AG04450 (cell line): ENCODE results near the gene ZNF346. TPM values are rescaled to one million over a fixed set of nuclear protein-coding genes. Genes with fewer than 3 reads are reported as not detected.

Source experiments
- CTCF ChIA-PET: fragments of 300-600, 350-600 bp; formaldehyde crosslinking; extraction: SDS; loops from one replicate; lab custom pipeline; 2022; ENCODE audit warnings: antibody characterized with exemption, inconsistent platforms; lab: Charles Lee
- POLR2A ChIA-PET: fragments of 350-600 bp; formaldehyde crosslinking; extraction: SDS; loops from one replicate; lab custom pipeline; 2021; ENCODE audit warnings: antibody characterized with exemption, inconsistent platforms; lab: Yijun Ruan, JAX
- DNase-seq: peaks from one replicate; pipeline ENCODE4 v3.0.0-alpha.2; 2011; ENCODE audit warnings: low read depth, low spot score
- H3K27ac ChIP-seq: one replicate; pipeline ENCODE4 v1.5.1; 2012; ENCODE audit warnings: low read depth, low read length, control low read depth
- H3K27me3 ChIP-seq: one replicate; pipeline ENCODE4 v1.6.0; 2012; ENCODE audit warnings: low read length; ENCODE audit not compliant: control insufficient read depth, insufficient read depth
- H3K4me3 ChIP-seq: 2 replicates; pipeline ENCODE4 v1.5.1; 2011; ENCODE audit warnings: mild to moderate bottlenecking, low read depth, low read length, control low read depth
- H3K9me3 ChIP-seq: 2 replicates; pipeline ENCODE4 v1.5.1; 2012; ENCODE audit warnings: low read length; ENCODE audit not compliant: control insufficient read depth, insufficient read depth
- CTCF ChIP-seq: IDR thresholded peaks from 2 replicates; pipeline ENCODE4 v1.5.1; 2011; ENCODE audit warnings: low read depth, low read length, control low read depth, inconsistent platforms
- polyA plus RNA-seq: library from polyadenylated mRNA; depleted of rRNA; stranded (reverse); fragments of >200 nt; gene quantifications from 2 replicates; pipeline ENCODE4 v1.2.3, GENCODE V29; 2011

ZNF346 gene
- polyA plus RNA-seq, 1 experiment = 15.0 TPM

- Histone ChIP-seq H3K4me3 (peak overlapping the region; percentile 90), H3K9me3 (no peaks in the 10 kb centered on the region; the same call in 1 of the 2 replicates), H3K27ac (no peak overlapping the region), H3K27me3 (no peaks in the 10 kb centered on the region)
- POLR2A ChIA-PET = interaction anchor here (1.3 kb wide), 1 partner anchor 18 kb away, joined by 3 read pairs; no protein-coding TSS in a partner anchor
- CTCF ChIA-PET = interaction anchor here (0.5 to 2.7 kb wide), 5 partner anchors 11 to 363 kb away, joined by 3 to 11 read pairs (median 4); no protein-coding TSS in a partner anchor
- no peak for DNase-seq
- no peak for TF ChIP-seq CTCF
These were observed 788 bp downstream of the ZNF346 start for GRCh38 chr5:177023303-177023664.

- Histone ChIP-seq H3K27me3 (no peaks in the 10 kb centered on the region), H3K9me3 (no peaks in the 10 kb centered on the region; the same call in 1 of the 2 replicates), H3K27ac (no peak overlapping the region), H3K4me3 (no peak overlapping the region)
- TF ChIP-seq CTCF = no peak
- no peak for DNase-seq
- POLR2A ChIA-PET = interaction anchor here (0.5 to 0.7 kb wide), 2 partner anchors 30 to 60 kb away, joined by 3 to 4 read pairs; no protein-coding TSS in a partner anchor
- CTCF ChIA-PET = interaction anchor here (1.1 to 2.7 kb wide), 2 partner anchors 47 to 88 kb away, joined by 3 to 8 read pairs; no protein-coding TSS in a partner anchor
These were observed 2.1 kb downstream of the ZNF346 start for GRCh38 chr5:177024559-177024958.

- no peaks in the 10 kb centered on the region for H3K27me3 ChIP-seq
- POLR2A ChIA-PET = interaction anchor here (0.7 kb wide), 1 partner anchor 31 kb away, joined by 4 read pairs; no protein-coding TSS in a partner anchor
- H3K4me3 ChIP-seq = no peak overlapping the region
- CTCF ChIA-PET = interaction anchor here (1.1 to 2.7 kb wide), 2 partner anchors 46 to 87 kb away, joined by 3 to 8 read pairs; no protein-coding TSS in a partner anchor
- H3K9me3 ChIP-seq = no peaks in the 10 kb centered on the region; the same call in 1 of the 2 replicates
- TF ChIP-seq CTCF = no peak
- no peak for DNase-seq
- no peak overlapping the region for H3K27ac ChIP-seq
These were observed 2.7 kb downstream of the ZNF346 start for GRCh38 chr5:177025101-177025601.

- DNase-seq = no peak
- no peaks in the 10 kb centered on the region for H3K27me3 ChIP-seq
- ChIA-PET CTCF (interaction anchor here (0.6 to 1.0 kb wide), 2 partner anchors 44 to 283 kb away, joined by 3 to 5 read pairs; no protein-coding TSS in a partner anchor), POLR2A (interaction anchor here (0.7 kb wide), 1 partner anchor 17 kb away, joined by 6 read pairs; no protein-coding TSS in a partner anchor)
- H3K9me3 ChIP-seq = peaks cover 5% of the 10 kb centered on the region; the same call in 1 of the 2 replicates
- H3K27ac ChIP-seq = no peak overlapping the region
- no peak for TF ChIP-seq CTCF
- no peak overlapping the region for H3K4me3 ChIP-seq
These were observed 5.2 kb downstream of the ZNF346 start for GRCh38 chr5:177027665-177028064.

- ChIA-PET CTCF (no interaction called here), POLR2A (no interaction called here)
- H3K4me3 ChIP-seq = no peak overlapping the region
- H3K27ac ChIP-seq = no peak overlapping the region
- H3K27me3 ChIP-seq = no peaks in the 10 kb centered on the region
- TF ChIP-seq CTCF = no peak
- DNase-seq = no peak
- peaks cover 5% of the 10 kb centered on the region; the same call in 1 of the 2 replicates for H3K9me3 ChIP-seq
These were observed 7.0 kb downstream of the ZNF346 start for GRCh38 chr5:177029498-177029897.
